Endothelial cell of umbilical vein (primary cell): Measurements from ENCODE around the gene BRME1. TPM values are rescaled to one million over a fixed set of nuclear protein-coding genes. Genes with fewer than 3 reads are reported as not detected.

ENCODE experiments used
- BruUV-seq: library from RNA; stranded (reverse); fragments of 400-500 nt; replicated peaks from 2 replicates; lab custom pipeline; 2021; lab: Mats Ljungman, UMichigan
- CTCF ChIA-PET: fragments of 300-600, 350-600 bp; sonication (Branson Sonifier 250); formaldehyde crosslinking; loops from one replicate; lab custom pipeline; 2021; ENCODE audit warnings: antibody characterized with exemption, inconsistent platforms; lab: Charles Lee
- POLR2A ChIA-PET: fragments of 300-600, 350-600 bp; sonication (Branson Sonifier 250); formaldehyde crosslinking; loops from one replicate; lab custom pipeline; 2021; ENCODE audit warnings: antibody characterized with exemption, inconsistent platforms; lab: Charles Lee
- DNase-seq: peaks from one replicate; pipeline ENCODE4 v3.0.0-alpha.2; 2011; ENCODE audit warnings: low read depth, low spot score
- FAIRE-seq: peaks from 2 replicates; lab custom pipeline; 2011; peaks lifted over from hg19 to GRCh38; lab: Jason Lieb, UNC
- H2AFZ ChIP-seq: 2 replicates; pipeline ENCODE4 v1.6.0; 2012; ENCODE audit warnings: low read depth, low read length, control low read depth, inconsistent platforms
- H3K27ac ChIP-seq: 2 replicates; pipeline ENCODE4 v1.5.1; 2011; ENCODE audit warnings: low read depth, mild to moderate bottlenecking, control low read depth, low read length, moderate library complexity; ENCODE audit not compliant: insufficient read depth
- H3K27me3 ChIP-seq, 2 experiments: 2 replicates each; pipeline versions ENCODE4 v1.6.0 to v1.6.1; 2011; ENCODE audit warnings: low read length in 2 of 2, mixed read lengths in 1 of 2; ENCODE audit not compliant: control insufficient read depth in 2 of 2, insufficient read depth in 2 of 2
- H3K36me3 ChIP-seq, 2 experiments: 2 replicates in 1 of 2; 3 replicates in 1 of 2; pipeline ENCODE4 v1.5.1; 2011; ENCODE audit warnings: low read length in 2 of 2, mild to moderate bottlenecking in 1 of 2, moderate library complexity in 1 of 2; ENCODE audit not compliant: control insufficient read depth in 2 of 2, insufficient read depth in 2 of 2; ENCODE audit errors: extremely low read depth in 1 of 2
- H3K4me1 ChIP-seq: 3 replicates; pipeline ENCODE4 v1.5.1; 2011; ENCODE audit warnings: mild to moderate bottlenecking, low read length; ENCODE audit not compliant: control insufficient read depth, insufficient read depth; ENCODE audit errors: extremely low read depth
- H3K4me2 ChIP-seq: 2 replicates; pipeline ENCODE4 v1.6.1; 2011; ENCODE audit warnings: low read length, control low read depth, mixed read lengths; ENCODE audit not compliant: insufficient read depth
- H3K4me3 ChIP-seq, 3 experiments: fragments of 200-600 bp in 1 of 3; sonication (generic), shearing (Covaris generic) in 1 of 3; replicated peaks in 1 of 3; 2 replicates each; pipeline ENCODE4 v1.5.1; 2011 to 2016; ENCODE audit warnings: control low read depth in 3 of 3, low read length in 3 of 3, mild to moderate bottlenecking in 2 of 3, inconsistent platforms in 1 of 3, low read depth in 1 of 3, moderate library complexity in 1 of 3; ENCODE audit not compliant: insufficient read depth in 1 of 3
- H3K79me2 ChIP-seq: 2 replicates; pipeline ENCODE4 v1.6.0; 2012; ENCODE audit warnings: low read length, inconsistent platforms; ENCODE audit not compliant: control insufficient read depth, insufficient read depth
- H3K9ac ChIP-seq: replicated peaks from 2 replicates; pipeline ENCODE3; 2011; ENCODE audit warnings: low read length, control low read depth; ENCODE audit not compliant: insufficient read depth; ENCODE audit errors: extremely low read depth
- H3K9me1 ChIP-seq: replicated peaks from 3 replicates; pipeline ENCODE4 v1.6.0; 2011; ENCODE audit warnings: mild to moderate bottlenecking, low read length; ENCODE audit not compliant: control insufficient read depth, insufficient read depth; ENCODE audit errors: extremely low read depth
- H3K9me3 ChIP-seq: replicated peaks from 2 replicates; pipeline ENCODE4 v1.5.1; 2012; ENCODE audit warnings: low read length, inconsistent platforms; ENCODE audit not compliant: control insufficient read depth, insufficient read depth
- H4K20me1 ChIP-seq: replicated peaks from 2 replicates; pipeline ENCODE3; 2011; ENCODE audit warnings: mild to moderate bottlenecking, low read length; ENCODE audit not compliant: control insufficient read depth, insufficient read depth; ENCODE audit errors: extremely low read depth
- CTCF ChIP-seq, 2 donors: IDR thresholded peaks; 1 replicate in 1 of 2; 2 replicates in 1 of 2; pipeline ENCODE4 v1.5.1; 2011; ENCODE audit warnings: low read length in 2 of 2, mild to moderate bottlenecking in 2 of 2, moderate library complexity in 2 of 2, control low read depth in 1 of 2, inconsistent platforms in 1 of 2, low read depth in 1 of 2; ENCODE audit not compliant: insufficient read depth in 1 of 2; ENCODE audit errors: extremely low read depth in 1 of 2
- EZH2 ChIP-seq: IDR thresholded peaks from 2 replicates; pipeline ENCODE4 v1.6.1; 2012; ENCODE audit warnings: borderline replicate concordance, low read depth, mild to moderate bottlenecking, moderate library complexity, low read length, inconsistent platforms; ENCODE audit not compliant: severe bottlenecking
- FOS ChIP-seq: IDR thresholded peaks from 2 replicates; pipeline ENCODE4 v1.6.1; 2011; ENCODE audit warnings: mild to moderate bottlenecking, low read length, moderate library complexity, borderline replicate concordance; ENCODE audit not compliant: insufficient read depth
- GATA2 ChIP-seq: IDR thresholded peaks from 2 replicates; pipeline ENCODE4 v1.7.0; 2011; ENCODE audit warnings: low read depth, mild to moderate bottlenecking, moderate library complexity, mixed read lengths, low read length; ENCODE audit not compliant: insufficient read length, insufficient read depth
- JUN ChIP-seq: IDR thresholded peaks from 2 replicates; pipeline ENCODE4 v1.6.1; 2011; ENCODE audit warnings: borderline replicate concordance, low read depth; ENCODE audit not compliant: insufficient read length, insufficient read depth
- MAX ChIP-seq: IDR thresholded peaks from 2 replicates; pipeline ENCODE4 v1.6.1; 2011; ENCODE audit not compliant: insufficient read depth, insufficient read length
- MYC ChIP-seq: IDR thresholded peaks from one replicate; pipeline ENCODE4 v1.6.1; 2011; ENCODE audit warnings: mild to moderate bottlenecking, low read depth, low read length
- POLR2A ChIP-seq: IDR thresholded peaks from 2 replicates; pipeline ENCODE4 v1.6.1; 2012; ENCODE audit warnings: low read depth, mild to moderate bottlenecking, control low read depth, low read length
- POLR2AphosphoS5 ChIP-seq: IDR thresholded peaks from 2 replicates; pipeline ENCODE4 v1.6.1; 2012; ENCODE audit warnings: low read depth, mild to moderate bottlenecking, control low read depth, low read length, moderate library complexity; ENCODE audit not compliant: insufficient read depth
- dilution Hi-C: fragments of 300-500 bp; cut with MboI; formaldehyde crosslinking; loops from one replicate; pipeline ENCODE4 v1.15.0; 2019; ENCODE audit warnings: low sequenced_read_pairs; ENCODE audit not compliant: extremely low pct_ligation_motif_present
- intact Hi-C: fragments of 100-400 bp; cut with micrococcal nuclease; formaldehyde crosslinking; loops from one replicate; pipeline ENCODE4 v1.10.0; 2022
- polyA plus RNA-seq, 4 experiments: library from polyadenylated mRNA; depleted of rRNA in 3 of 4; stranded (reverse) in 3 of 4; unstranded in 1 of 4; fragments of >200 nt; gene quantifications; 2 replicates each; pipeline versions ENCODE4 v1.2.1 to v1.2.3, GENCODE V29; 2011 to 2012; ENCODE audit warnings: missing spikeins in 1 of 4
- total RNA-seq: library from RNA; stranded (reverse); gene quantifications from 2 replicates; pipeline ENCODE4 v1.2.3, GENCODE V29; 2021

The BRME1 gene
- total and polyA plus RNA-seq, 2 donors (not counting 3 experiments of a cell fraction or from before 2014, with no cell fraction given), result 0.69 to 2.5 TPM

GRCh38 chr19:13942023-13942684, 36.2 kb upstream of the BRME1 start:
- Histone ChIP-seq H4K20me1 (no peaks in the 10 kb centered on the region), H3K27ac (no peak overlapping the region), H3K9ac (no peak overlapping the region), H3K4me1 (no peaks in the 10 kb centered on the region), H3K36me3 (no peaks in the 10 kb centered on the region), H3K9me3 (no peaks in the 10 kb centered on the region), H3K27me3 (peaks cover 0 to 3% of the 10 kb centered on the region in 2 experiments), H3K4me2 (no peak overlapping the region), H3K9me1 (no peaks in the 10 kb centered on the region), H3K4me3 (no peak overlapping the region), H2AFZ (no peak overlapping the region), H3K79me2 (no peaks in the 10 kb centered on the region)
- ChIA-PET POLR2A (no interaction called here), CTCF (interaction anchor here (1.2 kb wide), 1 partner anchor 10 kb away, joined by 4 read pairs; no protein-coding TSS in a partner anchor)
- intact Hi-C loops, result no loop called here
- no peak for FAIRE-seq
- no peak for TF ChIP-seq MAX
- TF ChIP-seq POLR2AphosphoS5, result no peak
- no peak for TF ChIP-seq MYC
- TF ChIP-seq GATA2, result no peak
- no peak for TF ChIP-seq CTCF (IDR thresholded peaks at IDR 0.05; ENCODE audit: extremely low read depth in 1 of 2, insufficient read depth in 1 of 2, low read depth in 1 of 2, low read length in 2 of 2)
- no peak for TF ChIP-seq JUN
- TF ChIP-seq FOS, result no peak
- no peak for TF ChIP-seq EZH2
- TF ChIP-seq POLR2A, result no peak
- DNase-seq, result peak; percentile 13
- dilution Hi-C loops, result no loop called here
- BruUV-seq, result no TSS peak
